HAP-1 (cell line): ENCODE data around the gene CCDC106.

Source experiments
- DNase-seq, 2 experiments: peaks; one replicate each; pipeline ENCODE4 v3.0.0-alpha.2; 2016 to 2020; ENCODE audit warnings: low spot score in 2 of 2
- H3K27me3 ChIP-seq: fragments of 250-450 bp; sonication (Bioruptor Pico); 2 replicates; pipeline ENCODE4 v1.5.1; 2020; ENCODE audit warnings: low read depth, mild to moderate bottlenecking, moderate library complexity
- H3K36me3 ChIP-seq: fragments of 250-450 bp; sonication (Bioruptor Pico); replicated peaks from 2 replicates; pipeline ENCODE4 v1.5.1; 2020; ENCODE audit warnings: mild to moderate bottlenecking
- H3K4me1 ChIP-seq: fragments of 250-450 bp; sonication (Bioruptor Pico); 2 replicates; pipeline ENCODE4 v1.5.1; 2020; ENCODE audit warnings: mild to moderate bottlenecking
- H3K4me3 ChIP-seq: fragments of 250-450 bp; sonication (Bioruptor Pico); 2 replicates; pipeline ENCODE4 v1.5.1; 2020; ENCODE audit warnings: mild to moderate bottlenecking, moderate library complexity
- H3K9me3 ChIP-seq: fragments of 250-450 bp; sonication (Bioruptor Pico); 2 replicates; pipeline ENCODE4 v1.5.1; 2020; ENCODE audit warnings: mild to moderate bottlenecking, moderate library complexity
- in situ Hi-C: fragments of 300-500 bp; cut with MboI; formaldehyde crosslinking; loops from 3 replicates; pipeline ENCODE4 v1.14.3; 2020; ENCODE audit warnings: low sequenced_read_pairs, inconsistent platforms, mixed read lengths

CCDC106 gene

DNA sequence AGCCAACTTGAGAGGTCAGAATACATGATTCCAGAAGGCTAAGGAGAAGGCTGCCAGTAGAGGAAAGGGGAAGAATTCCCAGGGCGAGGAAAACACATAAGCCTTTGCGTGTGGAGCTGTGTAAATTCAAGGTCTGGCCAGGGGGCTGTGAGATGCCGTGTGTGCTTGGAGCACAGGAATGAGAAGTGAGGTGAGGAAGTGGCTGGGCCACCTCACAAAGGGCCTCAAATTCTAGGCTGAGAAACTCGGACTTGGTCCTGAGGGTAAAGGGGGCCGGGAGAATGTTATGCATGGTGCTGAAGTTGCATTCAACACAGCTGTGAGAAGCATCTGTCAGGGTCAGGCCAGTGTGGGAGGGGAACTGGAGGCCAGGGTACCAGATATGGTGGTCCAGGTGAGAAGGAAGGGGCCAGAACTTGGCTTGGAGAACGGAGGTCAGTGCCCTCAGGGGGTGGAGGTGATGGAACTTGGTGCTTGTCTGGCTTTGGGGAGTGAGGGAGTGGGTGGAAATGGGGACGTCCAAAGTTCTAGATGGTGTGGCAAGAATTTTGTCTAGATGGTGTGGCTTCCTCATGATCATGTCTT is 12.1 kb upstream of the CCDC106 start:
- Histone ChIP-seq H3K27me3 (no peaks in the 10 kb centered on the region), H3K4me3 (peak overlapping the region; percentile 68), H3K9me3 (no peaks in the 10 kb centered on the region), H3K36me3 (0 out of 2 replicates have a peak, but pooled peaks cover 3% of the 10 kb centered on the region), H3K4me1 (peaks cover 20% of the 10 kb centered on the region)
- no peak for DNase-seq
- in situ Hi-C loops: no loop called here

DNA sequence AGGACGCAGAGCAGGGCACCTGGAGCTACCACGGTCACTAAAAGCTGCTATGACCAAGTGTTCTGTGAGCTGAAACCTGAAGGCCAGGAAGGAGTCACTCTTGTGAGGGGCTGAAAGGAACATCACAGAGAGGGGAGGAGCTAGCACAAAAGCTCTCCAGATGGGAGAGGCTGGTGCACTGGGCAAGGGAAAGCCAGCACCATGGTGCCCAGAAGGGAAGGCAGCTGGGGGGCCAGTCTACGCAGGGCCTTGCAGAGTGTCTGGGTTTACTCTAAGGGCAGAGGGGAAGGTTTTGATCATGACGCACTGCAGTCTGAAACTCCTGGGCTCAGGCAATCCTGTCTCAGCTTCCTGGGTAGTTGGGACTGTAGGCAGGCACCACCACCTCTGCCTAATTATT is 11.3 kb upstream of the CCDC106 start:
- in situ Hi-C loops: no loop called here
- no peaks in the 10 kb centered on the region for H3K27me3 ChIP-seq
- H3K9me3 ChIP-seq: no peaks in the 10 kb centered on the region
- 0 out of 2 replicates have a peak, but pooled peaks cover 3% of the 10 kb centered on the region for H3K36me3 ChIP-seq
- no peak for DNase-seq
- no peak overlapping the region for H3K4me3 ChIP-seq
- peaks cover 20% of the 10 kb centered on the region for H3K4me1 ChIP-seq

DNA sequence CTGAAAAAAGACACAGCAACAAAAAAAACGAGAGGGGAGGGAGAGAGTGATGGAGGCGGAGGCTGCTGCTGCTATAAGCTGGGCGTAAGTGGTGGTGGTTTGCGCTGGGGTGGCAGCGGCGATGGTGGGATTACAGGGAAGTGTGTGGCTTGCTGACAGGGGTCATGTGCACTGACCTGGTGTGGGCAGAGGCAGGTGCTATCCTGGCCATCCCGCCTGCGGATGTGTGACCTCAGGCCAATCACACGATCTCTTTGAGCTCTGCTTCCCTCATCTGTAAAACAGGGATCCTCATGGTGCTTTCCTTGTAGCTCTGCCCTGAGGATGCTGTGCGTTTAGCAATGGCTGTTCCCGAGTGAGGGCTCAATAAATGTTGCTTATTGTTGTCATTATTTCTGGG is 10.5 kb upstream of the CCDC106 start:
- 0 out of 2 replicates have a peak, but pooled peaks cover 3% of the 10 kb centered on the region for H3K36me3 ChIP-seq
- no peaks in the 10 kb centered on the region for H3K27me3 ChIP-seq
- in situ Hi-C loops: no loop called here
- H3K9me3 ChIP-seq: no peaks in the 10 kb centered on the region
- peaks cover 20% of the 10 kb centered on the region for H3K4me1 ChIP-seq
- no peak for DNase-seq
- no peak overlapping the region for H3K4me3 ChIP-seq

DNA sequence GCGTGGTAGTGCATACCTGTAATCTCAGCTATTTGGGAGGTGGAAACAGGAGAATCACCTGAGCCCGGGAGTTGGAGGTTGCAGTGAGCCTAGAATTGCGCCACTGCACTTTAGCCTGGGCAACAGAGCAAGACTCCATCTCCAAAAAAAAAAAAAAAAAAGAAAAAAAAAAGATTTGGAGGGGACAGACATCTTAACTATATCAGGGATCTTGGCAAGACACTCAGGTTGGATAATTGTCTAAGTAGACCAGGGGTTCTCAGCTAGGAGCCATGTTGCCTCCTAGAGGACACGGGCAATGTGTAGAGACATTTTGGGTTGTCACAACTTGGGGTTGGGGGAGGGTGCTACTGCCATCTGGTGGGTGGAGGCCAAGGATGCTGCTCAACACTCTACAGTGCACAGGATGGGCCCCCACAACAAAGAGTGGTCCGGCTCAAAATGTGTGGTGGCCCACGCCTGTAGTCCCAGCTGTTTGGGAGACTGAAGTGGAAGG is 9.1 kb upstream of the CCDC106 start:
- Histone ChIP-seq H3K36me3 (0 out of 2 replicates have a peak, but pooled peaks cover 3% of the 10 kb centered on the region), H3K9me3 (no peaks in the 10 kb centered on the region), H3K4me1 (peaks cover 27% of the 10 kb centered on the region), H3K27me3 (no peaks in the 10 kb centered on the region), H3K4me3 (no peak overlapping the region)
- peak; percentile 69 to 85 for DNase-seq
- in situ Hi-C loops: no loop called here

DNA sequence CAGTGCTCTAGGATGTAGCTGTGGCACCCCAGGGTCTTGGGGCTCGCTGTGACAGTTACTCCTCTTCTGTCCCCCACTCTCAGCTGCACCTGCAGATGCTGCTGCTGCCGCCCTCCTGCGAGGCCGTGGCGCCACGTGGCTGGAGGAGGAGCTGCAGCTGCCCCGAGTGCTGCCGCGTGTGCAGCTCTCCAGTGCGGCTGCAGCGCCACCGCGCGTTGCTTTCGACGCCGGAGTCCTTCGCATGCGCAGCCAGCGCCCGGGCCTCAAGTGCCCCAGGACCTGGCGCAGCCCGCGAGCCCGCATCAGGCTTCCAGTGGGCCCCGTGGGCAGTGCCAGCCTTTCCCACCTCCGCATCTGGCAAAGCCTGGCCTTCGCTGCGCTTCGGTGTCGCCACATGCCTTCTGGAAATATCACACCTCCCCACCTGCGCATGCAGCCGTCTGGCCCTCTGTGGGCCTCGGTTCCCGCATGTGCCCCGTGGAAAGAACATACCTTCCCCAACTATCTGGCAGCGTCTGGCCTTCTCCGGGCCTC is 7.9 kb upstream of the CCDC106 start:
- Histone ChIP-seq H3K4me3 (peak overlapping the region; percentile 78), H3K27me3 (no peaks in the 10 kb centered on the region), H3K36me3 (peaks cover 10% of the 10 kb centered on the region), H3K4me1 (peaks cover 27% of the 10 kb centered on the region), H3K9me3 (no peaks in the 10 kb centered on the region)
- in situ Hi-C loops: no loop called here
- no peak for DNase-seq

DNA sequence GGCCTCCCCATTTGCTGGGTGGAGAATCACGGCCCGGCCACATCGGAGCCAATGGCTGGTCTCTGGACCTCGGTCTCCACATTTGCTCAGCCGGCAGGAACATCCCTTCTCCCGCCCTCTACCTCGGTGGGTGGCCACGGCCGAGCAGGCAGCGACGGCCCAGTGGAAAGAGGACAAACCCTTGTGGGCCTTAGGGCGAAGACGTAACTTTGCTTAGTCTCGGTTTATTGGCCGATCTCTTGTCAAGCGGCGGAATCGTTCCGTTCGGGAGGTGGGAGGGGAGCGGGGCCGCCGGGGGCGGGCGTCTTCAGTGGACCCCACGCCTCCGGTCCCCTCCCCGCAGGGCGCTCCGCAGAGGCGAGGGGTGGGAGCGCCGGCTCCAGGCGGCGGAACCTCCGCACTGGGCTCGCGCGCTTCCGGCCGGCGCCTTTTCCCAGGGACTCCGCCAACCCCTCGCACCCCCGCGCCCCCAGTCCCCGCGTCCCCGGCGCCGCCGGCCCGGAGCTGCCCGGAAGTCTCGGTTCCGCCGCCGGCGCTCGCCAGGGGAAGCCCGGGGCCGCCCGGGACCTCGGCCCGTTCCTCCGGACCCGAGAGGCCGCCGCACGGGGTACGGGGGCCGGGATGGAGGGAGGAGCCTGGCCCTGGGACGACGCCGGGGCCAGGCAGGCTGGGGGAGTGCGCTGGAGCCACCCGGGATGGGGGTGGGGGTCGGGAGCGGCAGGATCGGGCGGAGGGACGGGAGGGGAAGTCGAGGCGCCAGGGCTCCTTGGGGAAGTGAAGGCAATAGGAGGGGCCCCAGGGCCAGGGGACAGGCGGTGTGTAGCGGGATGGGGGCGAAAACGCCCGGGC is 7.2 kb upstream of the CCDC106 start, which contains the start of gene ZNF580:
ZNF580 (plus strand) TSS at position 426 of the 849 bp plus-strand sequence. CDS start 1,507 bp downstream, outside the sequence.
- peak; percentile 61 to 81 for DNase-seq
- Histone ChIP-seq H3K4me1 (peaks cover 26% of the 10 kb centered on the region), H3K27me3 (no peaks in the 10 kb centered on the region), H3K9me3 (no peaks in the 10 kb centered on the region), H3K4me3 (peak within 1 kb of the TSS; percentile 78), H3K36me3 (peaks cover 15% of the 10 kb centered on the region)
- in situ Hi-C loops: no loop called here

DNA sequence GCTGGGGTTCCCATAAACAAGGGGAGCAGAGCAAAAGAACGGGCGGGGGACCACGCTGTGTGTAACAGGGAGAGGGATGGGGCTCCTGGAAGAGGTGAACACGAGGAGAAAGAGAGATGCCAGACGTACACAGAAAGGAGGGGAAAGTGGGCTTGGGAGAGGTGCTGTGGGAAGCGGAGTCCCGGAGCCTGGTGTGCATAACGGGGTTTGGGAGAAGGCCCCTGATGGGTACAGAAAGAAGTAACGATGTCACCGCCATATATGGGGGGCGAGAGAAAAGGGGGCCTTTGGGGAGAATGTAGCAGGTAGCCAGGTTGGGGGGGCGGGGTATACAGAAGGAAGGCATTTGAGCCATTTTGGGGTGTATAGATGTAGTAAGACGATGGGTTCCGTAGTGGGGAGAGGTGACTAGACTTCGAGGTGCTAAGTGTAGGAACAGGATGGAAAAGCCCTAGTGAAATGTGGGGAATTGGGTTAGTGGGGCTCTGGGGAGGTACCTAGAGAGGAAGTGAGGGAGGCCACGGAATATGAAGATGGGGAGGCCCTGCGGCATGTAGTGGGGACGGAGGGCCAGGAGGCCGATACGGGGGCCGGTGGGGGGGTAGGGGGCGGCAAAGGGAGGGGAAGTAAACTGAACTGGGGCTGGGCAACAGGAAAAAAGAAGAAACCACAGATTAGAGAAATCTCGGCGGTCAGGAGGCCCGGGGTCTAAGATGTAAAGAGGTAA is 6.4 kb upstream of the CCDC106 start:
- in situ Hi-C loops: no loop called here
- H3K36me3 ChIP-seq: peaks cover 19% of the 10 kb centered on the region
- peak overlapping the region; percentile 78 for H3K4me3 ChIP-seq
- DNase-seq: no peak
- no peaks in the 10 kb centered on the region for H3K9me3 ChIP-seq
- H3K4me1 ChIP-seq: peaks cover 19% of the 10 kb centered on the region
- H3K27me3 ChIP-seq: no peaks in the 10 kb centered on the region

DNA sequence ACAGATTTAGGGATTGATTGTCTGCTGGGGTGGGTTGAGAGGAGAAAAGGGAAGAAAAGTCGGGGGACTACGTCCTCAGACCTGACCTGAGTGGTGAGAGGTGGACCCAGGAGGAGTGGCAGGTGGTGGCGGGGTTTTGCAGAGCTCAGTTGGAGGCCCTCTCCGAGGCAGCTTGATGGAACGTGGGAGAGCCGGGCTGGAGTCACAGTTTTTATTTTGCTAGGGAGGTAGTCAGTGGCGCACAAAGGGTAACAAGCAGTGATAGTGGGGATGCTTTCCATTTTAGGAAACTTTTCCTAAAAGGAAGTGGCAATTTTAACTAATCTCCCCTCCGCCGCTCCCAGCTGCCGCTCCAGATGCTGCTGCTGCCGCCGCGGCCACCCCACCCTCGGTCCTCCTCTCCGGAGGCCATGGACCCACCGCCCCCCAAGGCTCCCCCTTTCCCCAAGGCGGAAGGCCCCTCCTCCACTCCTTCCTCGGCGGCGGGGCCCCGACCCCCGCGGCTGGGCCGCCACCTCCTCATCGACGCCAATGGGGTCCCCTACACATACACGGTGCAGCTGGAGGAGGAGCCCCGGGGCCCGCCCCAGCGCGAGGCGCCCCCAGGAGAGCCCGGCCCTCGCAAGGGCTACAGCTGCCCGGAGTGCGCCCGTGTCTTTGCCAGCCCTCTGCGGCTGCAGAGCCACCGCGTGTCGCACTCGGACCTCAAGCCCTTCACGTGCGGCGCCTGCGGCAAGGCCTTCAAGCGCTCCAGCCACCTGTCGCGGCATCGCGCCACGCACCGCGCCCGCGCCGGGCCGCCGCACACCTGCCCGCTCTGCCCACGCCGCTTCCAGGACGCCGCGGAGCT is 5.6 kb upstream of the CCDC106 start:
- Histone ChIP-seq H3K4me3 (peak overlapping the region; percentile 78), H3K9me3 (no peaks in the 10 kb centered on the region), H3K27me3 (no peaks in the 10 kb centered on the region), H3K36me3 (peaks cover 25% of the 10 kb centered on the region), H3K4me1 (peaks cover 24% of the 10 kb centered on the region)
- in situ Hi-C loops: no loop called here
- peak in 1 of 2 experiments; percentile 60 for DNase-seq

DNA sequence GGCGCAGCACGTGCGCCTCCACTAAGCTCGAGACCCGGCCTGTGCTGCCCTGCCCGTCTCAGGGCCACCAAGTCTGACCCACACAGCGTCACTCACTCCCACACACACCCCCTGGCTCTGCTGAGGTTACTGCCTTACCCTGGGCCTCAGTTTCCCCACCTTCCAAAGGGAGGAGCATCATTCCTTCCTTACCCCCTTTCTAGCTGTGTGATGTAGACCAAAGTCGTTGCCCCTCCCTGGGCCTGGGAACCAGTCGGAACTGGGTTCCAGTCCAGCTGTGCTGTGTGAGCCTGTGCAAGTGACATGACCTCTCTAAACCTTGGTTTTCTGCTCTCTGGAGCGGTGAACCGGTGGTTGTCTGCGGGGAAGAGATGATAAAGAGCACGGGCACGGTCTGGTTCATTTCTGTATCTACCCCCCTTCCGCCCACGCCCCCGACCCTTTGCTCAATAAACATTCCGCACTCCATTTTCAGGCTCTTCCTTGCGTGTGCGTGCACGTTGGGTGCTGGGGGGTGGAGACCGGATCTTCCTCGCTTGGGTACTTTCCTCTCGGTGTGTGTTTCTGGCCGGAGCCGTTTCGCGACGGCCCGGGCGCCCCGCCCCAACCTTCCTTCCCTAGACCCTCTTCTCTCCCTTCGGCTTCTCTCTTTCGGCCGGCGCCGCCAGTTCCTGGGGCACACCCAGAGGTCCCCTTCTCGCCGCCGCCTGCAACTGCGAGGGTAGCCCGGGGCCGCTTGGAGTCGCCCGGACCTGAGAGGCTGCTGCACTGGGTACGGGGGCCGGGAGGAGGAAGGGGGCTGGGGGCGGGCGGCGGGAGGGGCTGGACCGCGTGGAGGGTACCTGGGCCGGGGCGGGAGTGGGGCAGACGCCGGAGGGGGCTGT is 4.8 kb upstream of the CCDC106 start, which contains the start of gene ZNF581:
ZNF581 (plus strand) TSS at position 647 of the 884 bp plus-strand sequence. CDS start 923 bp downstream, outside the sequence.
- in situ Hi-C loops: no loop called here
- H3K27me3 ChIP-seq: no peaks in the 10 kb centered on the region
- DNase-seq: peak; percentile 69 to 87
- H3K36me3 ChIP-seq: peaks cover 25% of the 10 kb centered on the region
- H3K9me3 ChIP-seq: no peaks in the 10 kb centered on the region
- peak within 1 kb of the TSS; percentile 78 for H3K4me3 ChIP-seq
- peaks cover 26% of the 10 kb centered on the region for H3K4me1 ChIP-seq

DNA sequence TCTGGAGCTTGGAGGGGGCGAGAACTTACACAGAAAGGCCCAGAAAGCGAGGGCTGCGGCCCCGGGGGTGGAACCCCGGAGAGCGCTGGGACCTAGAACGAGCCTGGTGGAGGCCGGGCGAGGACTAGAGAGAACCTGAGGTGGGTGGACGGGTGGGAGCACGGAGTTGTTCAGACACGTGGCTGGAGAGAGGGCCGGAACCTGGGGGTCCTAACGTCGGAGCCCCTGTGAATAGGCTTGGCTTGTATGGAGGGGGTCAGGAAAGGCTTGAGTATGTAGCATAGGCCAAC is 4.2 kb upstream of the CCDC106 start:
- peaks cover 25% of the 10 kb centered on the region for H3K36me3 ChIP-seq
- no peaks in the 10 kb centered on the region for H3K27me3 ChIP-seq
- no peak for DNase-seq
- in situ Hi-C loops: no loop called here
- peak overlapping the region; percentile 78 for H3K4me3 ChIP-seq
- H3K9me3 ChIP-seq: no peaks in the 10 kb centered on the region
- H3K4me1 ChIP-seq: peaks cover 26% of the 10 kb centered on the region

DNA sequence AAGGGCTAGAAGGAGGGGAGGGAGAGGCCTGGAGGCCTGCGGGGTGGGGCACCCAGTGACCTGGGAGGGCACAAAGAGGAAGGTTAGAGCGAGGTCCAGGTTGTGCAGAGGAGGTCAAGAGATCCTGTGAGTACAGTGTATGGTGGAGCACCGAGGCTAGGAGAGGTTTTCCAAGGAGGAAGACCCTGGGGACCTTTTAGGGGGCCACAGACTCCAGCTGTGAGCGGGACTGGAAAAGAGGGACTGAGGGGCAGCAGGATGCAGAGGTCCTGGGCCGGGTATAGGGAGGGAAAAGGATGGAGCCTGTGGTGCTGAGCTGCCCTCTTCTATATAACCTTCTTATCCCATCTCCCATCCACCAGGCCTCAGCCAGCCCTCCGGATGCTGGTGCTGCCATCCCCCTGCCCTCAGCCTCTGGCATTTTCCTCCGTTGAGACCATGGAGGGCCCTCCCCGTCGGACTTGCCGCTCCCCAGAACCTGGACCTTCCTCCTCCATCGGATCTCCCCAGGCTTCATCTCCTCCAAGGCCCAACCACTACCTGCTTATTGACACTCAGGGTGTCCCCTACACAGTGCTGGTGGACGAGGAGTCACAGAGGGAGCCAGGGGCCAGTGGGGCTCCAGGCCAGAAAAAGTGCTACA is 3.7 kb upstream of the CCDC106 start:
- Histone ChIP-seq H3K9me3 (no peaks in the 10 kb centered on the region), H3K36me3 (peaks cover 25% of the 10 kb centered on the region), H3K4me1 (peaks cover 24% of the 10 kb centered on the region), H3K4me3 (peak overlapping the region; percentile 78), H3K27me3 (no peaks in the 10 kb centered on the region)
- in situ Hi-C loops: no loop called here
- DNase-seq: no peak
